Mesodermal cell (in vitro differentiated cells): Measurements from ENCODE around the gene DYNLRB1.
"Not testable (repeated sequence)": the region's sequence is repeated elsewhere in the genome, so short reads cannot be mapped to it uniquely, and the experiment has no call there.

Source experiments
- H3K27ac ChIP-seq: 2 replicates; pipeline ENCODE4 v1.7.0; 2013; ENCODE audit warnings: mild to moderate bottlenecking, low read depth, low read length, moderate library complexity; ENCODE audit not compliant: severe bottlenecking
- H3K36me3 ChIP-seq: 2 replicates; pipeline ENCODE4 v1.7.1; 2013; ENCODE audit warnings: mild to moderate bottlenecking, low read length, moderate library complexity; ENCODE audit not compliant: control insufficient read depth, insufficient read depth
- H3K4me1 ChIP-seq: one replicate; pipeline ENCODE4 v1.7.1; 2013; ENCODE audit warnings: mild to moderate bottlenecking, low read length; ENCODE audit not compliant: insufficient read depth, control insufficient read depth, poor library complexity, severe bottlenecking
- H3K4me3 ChIP-seq: 2 replicates; pipeline ENCODE4 v1.7.0; 2013; ENCODE audit warnings: low read length, control low read depth, mild to moderate bottlenecking; ENCODE audit not compliant: insufficient read depth, poor library complexity, severe bottlenecking; ENCODE audit errors: extremely low read depth
- H3K9me3 ChIP-seq: 2 replicates; pipeline ENCODE4 v1.7.1; 2013; ENCODE audit warnings: mild to moderate bottlenecking, low read length, moderate library complexity; ENCODE audit not compliant: control insufficient read depth
- WGBS, 2 experiments: methylation state at CpG; one replicate each; pipeline ENCODE4 v1.1.5; 2013; ENCODE audit warnings: missing lambda C conversion rate in 2 of 2; ENCODE audit not compliant: insufficient coverage in 2 of 2; 5-methylcytosine and 5-hydroxymethylcytosine counted together

Gene DYNLRB1

DNA sequence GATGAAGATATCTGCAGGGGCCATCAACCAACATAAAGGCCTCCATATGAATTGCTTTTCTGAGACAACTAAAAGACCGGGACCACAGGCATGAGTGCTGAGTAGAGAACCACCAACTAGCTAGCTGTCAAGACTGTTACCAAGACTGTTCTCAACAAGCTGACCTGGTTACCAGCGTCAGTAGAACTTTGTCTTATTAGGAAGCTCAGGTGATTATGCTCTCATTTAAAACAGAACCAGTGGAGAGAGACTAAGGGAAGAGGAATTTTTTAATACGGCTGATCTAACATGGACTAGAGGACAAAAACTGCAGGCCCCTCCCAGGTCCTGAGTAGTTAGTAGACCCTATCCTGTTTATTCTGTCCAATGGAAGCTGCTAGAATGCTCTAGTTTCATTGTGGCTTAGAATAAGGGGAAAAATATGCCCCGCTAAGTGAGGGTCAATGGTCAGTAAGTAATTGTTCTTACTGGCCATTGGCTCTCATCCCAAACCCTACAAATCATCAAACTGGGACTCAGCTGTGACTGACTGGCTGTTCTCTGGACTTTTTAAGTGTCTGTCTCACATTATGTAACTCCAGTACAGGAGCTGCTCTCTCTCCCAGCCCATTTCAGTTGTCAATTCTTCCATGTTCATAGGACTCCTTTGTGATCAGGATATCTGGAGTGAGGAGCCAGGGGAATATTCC, 3.8 kb upstream of the DYNLRB1 start:
- Histone ChIP-seq H3K4me3 (no peak overlapping the region), H3K27ac (peak overlapping the region; percentile 26), H3K36me3 (peaks cover 51% of the 10 kb centered on the region), H3K9me3 (no peaks in the 10 kb centered on the region), H3K4me1 (peaks cover 7% of the 10 kb centered on the region)
- WGBS, 2 experiments: 93 to 100% methylated on average over 2 to 4 of the region's 4 CpGs

DNA sequence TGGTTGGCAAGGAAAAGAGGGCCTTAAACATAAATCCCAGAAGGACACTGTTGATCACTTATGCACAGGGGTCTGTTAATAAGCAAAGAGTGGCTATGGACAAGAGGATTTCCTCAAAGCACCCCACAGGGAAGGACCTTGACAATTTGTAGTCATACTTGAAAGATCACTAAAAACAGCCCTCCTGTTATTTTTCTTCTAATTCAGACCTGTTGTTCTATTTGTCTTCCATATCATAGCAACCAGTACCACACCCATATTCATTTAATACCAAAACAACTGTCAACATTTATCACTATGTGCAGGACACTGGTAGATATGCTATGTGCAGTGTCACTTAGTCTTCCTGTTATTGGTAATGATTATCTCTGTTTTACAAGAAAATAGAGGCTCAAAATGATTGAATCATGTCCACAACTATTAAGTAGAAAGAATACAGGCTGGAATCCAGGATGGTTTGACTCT, 3.2 kb upstream of the DYNLRB1 start:
- Histone ChIP-seq H3K4me1 (peaks cover 7% of the 10 kb centered on the region), H3K4me3 (no peak overlapping the region), H3K27ac (peak overlapping the region; percentile 26), H3K36me3 (peaks cover 47% of the 10 kb centered on the region), H3K9me3 (no peaks in the 10 kb centered on the region)

DNA sequence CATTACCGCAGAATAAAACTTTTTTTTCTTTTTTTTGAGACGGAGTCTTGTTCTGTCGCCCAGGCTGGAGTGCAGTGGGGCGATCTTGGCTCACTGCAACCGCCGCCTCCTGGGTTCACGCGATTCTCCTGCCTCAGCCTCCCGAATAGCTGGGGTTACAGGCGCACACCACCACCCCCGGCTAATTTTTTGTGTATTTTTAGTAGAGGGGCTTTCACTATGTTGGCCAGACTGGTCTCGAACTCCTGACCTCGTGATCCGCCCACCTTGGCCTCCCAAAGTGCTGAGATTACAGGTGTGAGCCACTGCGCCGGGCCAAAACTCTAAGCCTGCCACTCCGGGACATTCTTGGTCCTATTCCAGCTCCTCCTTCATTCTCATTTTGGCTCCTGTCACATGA, 2.2 kb upstream of the DYNLRB1 start:
- peaks cover 47% of the 10 kb centered on the region for H3K36me3 ChIP-seq
- not testable (repeated sequence) for H3K9me3 ChIP-seq, H3K27ac ChIP-seq, H3K4me1 ChIP-seq, H3K4me3 ChIP-seq
- 96 to 99% methylated on average over 14 to 16 of the region's 17 CpGs for WGBS, 2 experiments

DNA sequence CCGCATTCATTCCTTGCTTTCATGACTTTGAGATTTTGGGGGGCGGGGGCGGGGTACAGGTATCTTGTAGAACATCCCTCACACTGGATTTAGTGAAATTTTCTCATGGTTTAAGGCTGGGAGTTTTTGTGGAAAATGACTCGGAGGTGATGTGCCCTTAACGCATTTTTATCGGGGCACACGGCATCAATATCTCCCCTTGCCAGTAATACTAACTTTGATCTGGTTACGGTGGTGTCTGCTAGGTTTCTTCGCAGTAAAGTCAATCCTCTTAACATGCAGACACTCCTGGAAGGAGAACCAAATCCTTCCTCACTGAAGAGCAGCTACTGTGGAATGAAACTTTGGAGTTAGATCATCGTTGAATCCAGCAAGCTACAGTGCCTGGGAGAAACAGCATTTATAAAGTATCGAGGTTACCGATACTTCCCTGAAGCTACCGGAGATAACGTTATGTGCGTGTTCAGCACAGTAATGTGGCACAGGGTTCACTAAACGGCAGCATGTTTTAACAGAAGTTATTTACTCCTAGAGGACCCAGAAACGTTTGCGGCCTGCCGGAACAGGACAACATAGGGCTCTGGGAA, 1.2 kb upstream of the DYNLRB1 start:
- Histone ChIP-seq H3K4me1 (peaks cover 7% of the 10 kb centered on the region), H3K9me3 (no peaks in the 10 kb centered on the region), H3K4me3 (peak overlapping the region; percentile 84), H3K36me3 (peaks cover 51% of the 10 kb centered on the region), H3K27ac (peak overlapping the region; percentile 93)
- 37 to 46% methylated on average over 12 to 14 of the region's 19 CpGs for WGBS, 2 experiments

DNA sequence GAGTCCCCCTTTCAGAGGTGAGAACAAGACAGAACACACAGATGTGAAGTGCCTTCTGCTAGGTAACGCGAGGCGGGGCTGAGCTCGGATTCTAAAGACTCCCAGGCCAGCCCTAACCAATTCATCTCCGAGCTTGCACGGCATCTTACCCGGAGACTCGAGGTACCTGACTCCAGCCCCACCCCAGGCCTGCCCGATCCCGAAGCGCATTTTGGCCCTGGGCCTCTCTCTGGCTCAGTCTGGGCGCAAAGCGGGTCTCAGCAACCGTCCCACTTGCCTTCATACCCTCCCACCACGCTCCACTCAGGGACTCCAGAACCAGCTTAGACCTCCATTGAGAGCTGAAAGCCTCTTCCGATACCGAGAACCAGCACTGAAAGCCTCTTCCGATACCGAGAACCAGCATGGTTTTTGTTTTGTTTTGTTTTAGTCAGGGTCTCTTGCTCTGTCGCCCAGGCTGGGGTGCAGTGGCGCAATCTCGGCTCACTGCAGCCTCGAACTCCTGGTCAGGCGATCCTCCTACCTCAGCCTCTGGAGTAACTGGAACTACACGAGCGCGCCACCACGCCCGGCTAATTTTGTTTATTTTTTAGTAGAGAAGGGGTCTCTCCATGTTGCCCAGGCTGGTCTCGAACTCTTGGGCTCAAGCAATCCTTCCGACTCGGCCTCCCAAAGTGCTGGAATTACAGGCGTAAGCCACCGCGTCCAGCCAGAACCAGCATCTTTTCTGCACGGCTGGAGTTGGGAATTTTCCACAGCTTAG, 557 bp upstream of the DYNLRB1 start:
- Histone ChIP-seq H3K4me3 (peak overlapping the region; percentile 84), H3K36me3 (peaks cover 46% of the 10 kb centered on the region), H3K9me3 (no peaks in the 10 kb centered on the region), H3K4me1 (peaks cover 7% of the 10 kb centered on the region), H3K27ac (peak overlapping the region; percentile 93)
- WGBS, 2 experiments: 6 to 13% methylated on average over 29 to 30 of the region's 36 CpGs

DNA sequence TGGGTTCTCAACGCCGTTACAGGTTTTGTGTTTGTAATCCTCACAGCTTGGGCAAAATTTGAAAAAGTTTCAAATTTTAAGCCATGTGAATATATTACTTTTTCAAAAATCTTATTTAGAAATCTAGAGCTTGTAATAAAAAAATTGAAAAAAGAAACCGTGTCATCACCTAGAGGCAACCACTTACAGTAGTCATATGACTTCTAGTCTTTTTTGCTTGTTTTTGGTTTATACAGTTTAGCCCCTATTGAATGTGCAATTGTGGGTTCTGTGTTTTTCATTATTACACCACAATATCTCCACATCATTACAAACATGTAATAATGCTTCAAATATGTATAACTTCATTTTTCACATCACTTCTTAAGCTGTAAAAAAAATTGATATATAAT, 888 bp downstream of the DYNLRB1 start:
- Histone ChIP-seq H3K4me1 (peaks cover 7% of the 10 kb centered on the region), H3K36me3 (peaks cover 50% of the 10 kb centered on the region), H3K4me3 (peak overlapping the region; percentile 84), H3K9me3 (no peaks in the 10 kb centered on the region), H3K27ac (no peak overlapping the region)
- no CpG with 5 or more reads among the region's 3 CpGs for WGBS, 2 experiments

DNA sequence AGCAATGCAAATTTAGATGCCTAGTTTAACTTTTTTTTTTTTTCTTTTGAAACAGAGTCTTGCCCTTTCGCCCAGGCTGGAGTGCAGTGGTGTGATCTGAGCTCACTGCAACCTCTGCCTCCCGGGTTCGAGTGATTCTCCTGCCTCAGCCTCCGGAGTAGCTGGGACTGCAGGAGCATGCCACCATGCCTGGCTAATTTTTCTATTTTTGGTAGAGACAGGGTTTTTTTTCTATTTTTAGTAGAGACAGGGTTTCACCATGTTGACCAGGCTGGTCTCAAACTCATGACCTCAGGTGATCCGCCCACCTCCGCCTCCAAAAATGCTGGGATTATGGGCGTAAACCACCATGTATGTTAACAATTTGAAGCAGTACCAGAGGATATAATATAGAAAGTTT, 2.6 kb downstream of the DYNLRB1 start:
- not testable (repeated sequence) for H3K27ac ChIP-seq, H3K4me3 ChIP-seq, H3K9me3 ChIP-seq
- H3K36me3 ChIP-seq: peaks cover 50% of the 10 kb centered on the region
- H3K4me1 ChIP-seq: peaks cover 16% of the 10 kb centered on the region
- 87 to 95% methylated on average over 4 to 6 of the region's 7 CpGs for WGBS, 2 experiments

DNA sequence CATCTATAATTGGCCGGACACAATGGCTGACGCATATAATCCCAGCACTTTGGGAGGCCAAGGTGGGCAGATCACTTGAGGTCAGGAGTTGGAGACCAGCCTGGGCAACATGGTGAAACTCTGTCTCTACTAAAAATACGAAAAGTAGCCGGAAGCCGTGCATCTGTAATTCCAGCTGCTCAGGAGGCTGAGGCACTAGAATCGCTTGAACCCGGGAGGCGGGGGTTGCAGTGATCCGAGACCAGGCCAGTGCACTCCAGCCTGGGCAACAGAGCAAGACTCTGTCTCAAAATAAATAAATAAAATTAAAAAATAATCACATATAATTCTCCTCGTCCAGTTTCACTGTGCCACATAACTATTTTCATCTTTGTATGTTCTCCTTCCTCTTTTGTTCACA, 3.6 kb downstream of the DYNLRB1 start:
- H3K27ac ChIP-seq, H3K9me3 ChIP-seq, H3K4me3 ChIP-seq: not testable (repeated sequence)
- peaks cover 50% of the 10 kb centered on the region for H3K36me3 ChIP-seq
- peaks cover 21% of the 10 kb centered on the region for H3K4me1 ChIP-seq
- WGBS, 2 experiments: 90 to 100% methylated on average over 8 of the region's 10 CpGs

DNA sequence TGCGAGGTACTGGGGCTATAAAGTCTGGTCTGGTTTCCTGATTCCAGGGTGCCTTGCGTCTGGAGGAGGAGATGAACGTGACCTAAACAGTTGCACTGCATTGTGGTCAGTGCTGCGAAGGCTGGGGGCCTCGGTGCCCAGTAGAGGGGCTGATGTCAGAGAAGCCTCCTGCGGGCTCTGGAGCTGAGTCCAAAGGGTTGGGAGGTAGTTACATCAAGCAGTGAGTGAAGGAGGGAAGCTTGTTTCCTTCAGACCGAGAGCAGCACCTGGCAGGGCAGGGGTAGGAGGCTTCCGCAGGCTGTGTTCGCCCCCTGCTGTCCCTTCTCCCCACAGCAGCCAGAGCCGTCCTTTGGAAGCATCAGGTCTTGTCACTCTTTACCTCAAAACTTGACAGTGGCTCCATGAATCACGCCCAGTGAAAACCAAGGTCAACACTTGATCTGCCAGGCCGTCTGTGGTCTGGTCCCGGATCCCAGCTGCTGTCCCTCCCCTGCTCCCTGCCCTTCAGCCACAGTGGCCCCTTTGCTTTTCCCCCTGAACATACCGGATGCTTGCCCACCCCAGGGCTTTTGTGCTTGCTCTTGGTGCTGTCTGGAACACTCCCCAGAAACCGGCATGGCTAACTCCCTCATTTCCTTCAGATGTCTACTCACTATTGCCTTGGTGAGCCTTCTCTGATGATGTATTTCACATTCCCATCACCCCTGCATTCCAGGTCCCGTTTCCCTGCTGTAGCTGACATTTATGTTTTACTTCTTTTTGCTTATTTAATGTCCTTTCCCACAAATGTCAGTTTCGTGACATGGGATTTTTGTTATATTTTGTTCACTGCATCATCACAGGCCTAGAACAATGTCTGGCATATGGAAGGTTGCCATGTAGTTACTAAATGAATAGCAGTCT, 7.0 kb downstream of the DYNLRB1 start:
- no peaks in the 10 kb centered on the region for H3K9me3 ChIP-seq
- peak overlapping the region; percentile 43 for H3K27ac ChIP-seq
- peaks cover 44% of the 10 kb centered on the region for H3K4me1 ChIP-seq
- H3K4me3 ChIP-seq: no peak overlapping the region
- peaks cover 64% of the 10 kb centered on the region for H3K36me3 ChIP-seq
- 63 to 66% methylated on average over 12 to 14 of the region's 17 CpGs for WGBS, 2 experiments

DNA sequence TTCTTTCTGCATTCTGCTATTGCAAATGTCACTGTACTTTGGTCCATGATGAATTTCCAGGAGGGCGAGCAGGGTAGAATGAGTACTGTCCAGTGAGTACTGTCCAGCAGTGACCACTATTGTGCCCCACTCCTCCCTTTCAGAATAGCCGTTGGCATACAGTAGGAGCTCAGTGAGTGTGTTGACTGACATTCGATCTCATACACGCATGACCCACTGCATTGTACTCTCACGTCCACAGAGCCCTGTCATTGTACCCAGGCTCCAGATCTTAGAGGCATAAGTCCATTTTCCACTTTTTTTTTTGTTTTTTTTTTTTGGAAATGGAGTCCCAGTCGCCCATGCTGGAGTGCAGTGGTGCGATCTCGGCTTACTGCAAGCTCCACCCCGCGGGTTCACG, 8.2 kb downstream of the DYNLRB1 start:
- Histone ChIP-seq H3K4me1 (peaks cover 46% of the 10 kb centered on the region), H3K9me3 (no peaks in the 10 kb centered on the region), H3K36me3 (peaks cover 64% of the 10 kb centered on the region), H3K4me3 (no peak overlapping the region), H3K27ac (no peak overlapping the region)
- 90 to 98% methylated on average over 10 to 11 of the region's 11 CpGs for WGBS, 2 experiments
